Adrenal gland (tissue), 12 donors: Measurements from ENCODE around the gene NTSR2. TPM values are rescaled to one million over a fixed set of nuclear protein-coding genes. Genes with fewer than 3 reads are reported as not detected.

Experiments
- DNase-seq, 7 donors: peaks; one replicate each; pipeline ENCODE4 v3.0.0-alpha.2; 2019 to 2020
- H3K27ac ChIP-seq, 5 donors: fragments of 200-600 bp; sonication (generic) in 4 of 5; 1 replicate in 3 of 5; 2 replicates in 2 of 5; pipeline versions ENCODE4 v1.5.1 to v1.8.0; 2016 to 2020; ENCODE audit warnings: mild to moderate bottlenecking in 1 of 5
- H3K27me3 ChIP-seq: fragments of 200-600 bp; 2 replicates; pipeline ENCODE4 v1.8.0; 2021
- H3K36me3 ChIP-seq, 2 donors: fragments of 200-600 bp; replicated peaks in 1 of 2; 1 replicate in 1 of 2; 2 replicates in 1 of 2; pipeline versions ENCODE4 v1.5.1 to v1.8.0; 2018 to 2022
- H3K4me1 ChIP-seq, 2 donors: fragments of 200-600 bp; replicated peaks in 1 of 2; 1 replicate in 1 of 2; 2 replicates in 1 of 2; pipeline versions ENCODE4 v1.5.1 to v1.8.0; 2018 to 2021
- H3K4me3 ChIP-seq, 4 donors: fragments of 200-600 bp; sonication (generic) in 3 of 4; one replicate each; pipeline ENCODE4 v1.5.1; 2016 to 2018
- H3K9me3 ChIP-seq, 3 donors: fragments of 200-600 bp; sonication (generic) in 1 of 3; replicated peaks in 1 of 3; 1 replicate in 2 of 3; 2 replicates in 1 of 3; pipeline versions ENCODE4 v1.5.1 to v1.8.0; 2016 to 2021
- CTCF ChIP-seq, 6 experiments: fragments of 450-650 bp in 4 of 6; fragments of 200-600 bp in 2 of 6; sonication (generic) in 1 of 6; IDR thresholded peaks; 1 replicate in 5 of 6; 2 replicates in 1 of 6; pipeline versions ENCODE4 v1.5.1 to v1.8.0; 2016 to 2021; ENCODE audit warnings: antibody characterized with exemption in 6 of 6, mild to moderate bottlenecking in 2 of 6, moderate library complexity in 1 of 6
- POLR2A ChIP-seq, 2 donors: fragments of 450-650 bp; IDR thresholded peaks; one replicate each; pipeline ENCODE4 v1.6.1; 2017; ENCODE audit warnings: antibody characterized with exemption in 2 of 2, mild to moderate bottlenecking in 2 of 2, moderate library complexity in 1 of 2
- WGBS, 4 donors: extraction: QIAGEN DNeasy Blood & Tissue Kit in 2 of 4; methylation state at CpG; one replicate each; pipeline versions ENCODE4 v1.1.5 to v1.1.7; 2013 to 2017; 5-methylcytosine and 5-hydroxymethylcytosine counted together
- intact Hi-C, 2 donors: fragments of 100-400 bp; cut with DNase I; formaldehyde crosslinking; loops; one replicate each; pipeline versions ENCODE4 v1.14.1 to v1.15.0; 2022 to 2023
- polyA plus RNA-seq, 3 donors: library from polyadenylated mRNA; stranded (reverse); fragments of 200-250 nt in 2 of 3; fragments of 350-450 nt in 1 of 3; fragmentation: Illumina TruSeq in 1 of 3; extraction: RNeasy Lipid Tissue Mini Kit (QIAGEN cat#74804) in 1 of 3; gene quantifications; one replicate each; pipeline ENCODE4 v1.2.3, GENCODE V29; 2013 to 2014
- total RNA-seq, 9 donors: library from RNA; depleted of rRNA in 4 of 9; stranded (reverse); fragments of >200 nt in 4 of 9; fragments of 120-200 nt in 1 of 9; fragmentation: NEBNext Ultra II Directional in 1 of 9; extraction: Animal tissue kit (Norgen Biotek cat#: 25700) in 1 of 9; gene quantifications; one replicate each; pipeline versions ENCODE4 v1.1.0 to v1.2.4, GENCODE V29; 2013 to 2023
- donor health status: healthy with polysubstance abuse.
- donor health status: Bipolar disorder and iron deficiency.
- donor health status: DM: yes; HTN: yes; CAD: no.
- donor health status: DM: no; HTN: no; CAD: no.
- donor health status: DM: no; HTN: no; CAD: no.
- donor health status: DM: yes; HTN: yes; CAD: no.

The NTSR2 gene
- total and polyA plus RNA-seq, 12 donors: 0.06 to 10.3 (median 1.1) TPM

GRCh38 chr2:11658208-11659114, 11.5 kb downstream of the NTSR2 start:
- H3K4me3 ChIP-seq: no peak overlapping the region
- H3K9me3 ChIP-seq: no peaks in the 10 kb centered on the region
- 78 to 82% (median 80%) methylated on average over 19 of the region's 19 CpGs for WGBS, 4 donors
- H3K27me3 ChIP-seq: peaks cover 6% of the 10 kb centered on the region
- H3K4me1 ChIP-seq: no peaks in the 10 kb centered on the region
- no peak for DNase-seq
- H3K27ac ChIP-seq: no peak overlapping the region
- H3K36me3 ChIP-seq: no peaks in the 10 kb centered on the region
- intact Hi-C loops: no loop called here
- TF ChIP-seq CTCF (IDR thresholded peaks at IDR 0.05) (no peak), POLR2A (IDR thresholded peaks at IDR 0.05) (no peak)

GRCh38 chr2:11657646-11658045, 12.3 kb downstream of the NTSR2 start:
- no peak for DNase-seq
- Histone ChIP-seq H3K36me3 (no peaks in the 10 kb centered on the region), H3K9me3 (no peaks in the 10 kb centered on the region), H3K27ac (no peak overlapping the region), H3K4me1 (no peaks in the 10 kb centered on the region), H3K4me3 (no peak overlapping the region), H3K27me3 (peaks cover 6% of the 10 kb centered on the region)
- 80 to 91% (median 85%) methylated on average over 5 to 11 of the region's 11 CpGs for WGBS, 4 donors
- TF ChIP-seq POLR2A (IDR thresholded peaks at IDR 0.05): no peak
- no peak for TF ChIP-seq CTCF (IDR thresholded peaks at IDR 0.05)
- intact Hi-C loops: no loop called here

GRCh38 chr2:11657195-11657594, 12.8 kb downstream of the NTSR2 start:
- no peaks in the 10 kb centered on the region for H3K4me1 ChIP-seq
- no peak for DNase-seq
- peaks cover 6% of the 10 kb centered on the region for H3K27me3 ChIP-seq
- intact Hi-C loops: no loop called here
- WGBS, 4 donors: 78 to 84% (median 81%) methylated on average over 9 to 11 of the region's 11 CpGs
- no peaks in the 10 kb centered on the region for H3K36me3 ChIP-seq
- H3K9me3 ChIP-seq: no peaks in the 10 kb centered on the region
- no peak overlapping the region for H3K4me3 ChIP-seq
- no peak for TF ChIP-seq CTCF (IDR thresholded peaks at IDR 0.05)
- TF ChIP-seq POLR2A (IDR thresholded peaks at IDR 0.05): no peak
- H3K27ac ChIP-seq: no peak overlapping the region

- H3K27me3 ChIP-seq: peaks cover 6% of the 10 kb centered on the region
- H3K4me1 ChIP-seq: no peaks in the 10 kb centered on the region
- DNase-seq: no peak
- 74 to 78% (median 77%) methylated on average over 16 to 31 of the region's 31 CpGs for WGBS, 4 donors
- intact Hi-C loops: no loop called here
- TF ChIP-seq POLR2A (IDR thresholded peaks at IDR 0.05) (no peak), CTCF (IDR thresholded peaks at IDR 0.05) (no peak)
- no peak overlapping the region for H3K4me3 ChIP-seq
- no peaks in the 10 kb centered on the region for H3K36me3 ChIP-seq
- no peak overlapping the region for H3K27ac ChIP-seq
- no peaks in the 10 kb centered on the region for H3K9me3 ChIP-seq
Observed at GRCh38 chr2:11656671-11657101, 13.3 kb downstream of the NTSR2 start.
